ENCODE measurements around the gene GUCY2C.
A peak's percentile ranks its signal among the peaks of the same experiment; 100 is the strongest.
"Not testable (repeated sequence)": the region's sequence is repeated elsewhere in the genome, so short reads cannot be mapped to it uniquely, and the experiment has no call there.

Gene GUCY2C

GRCh38 chr12:14696265-14696741 is at the start of gene GUCY2C:
Gene GUCY2C, minus strand, starts transcription at chr12:14696599. Its CDS starts 151 bp downstream, at chr12:14696448.
- DNase-seq: no peak

DNA sequence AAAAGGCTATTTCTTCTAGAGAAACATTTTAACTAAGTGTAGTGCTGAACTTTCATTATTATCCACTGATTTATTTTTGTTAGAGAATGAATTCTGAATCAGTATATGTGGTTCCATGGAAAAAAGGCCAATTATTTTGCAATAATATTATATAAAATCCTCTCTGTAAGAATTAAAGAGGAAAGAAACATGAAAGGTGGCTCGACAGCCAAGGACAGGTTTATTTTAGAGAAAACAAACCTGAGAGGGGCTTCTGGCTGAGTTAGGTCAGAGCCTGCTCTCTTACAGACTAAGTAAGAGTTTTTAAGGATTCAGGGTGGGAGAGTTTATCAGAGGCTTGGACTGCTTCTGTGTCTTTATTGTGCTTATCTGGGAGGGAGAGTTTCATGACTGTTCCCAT is 46.7 kb upstream of the GUCY2C start:
- DNase-seq: no peak

DNA sequence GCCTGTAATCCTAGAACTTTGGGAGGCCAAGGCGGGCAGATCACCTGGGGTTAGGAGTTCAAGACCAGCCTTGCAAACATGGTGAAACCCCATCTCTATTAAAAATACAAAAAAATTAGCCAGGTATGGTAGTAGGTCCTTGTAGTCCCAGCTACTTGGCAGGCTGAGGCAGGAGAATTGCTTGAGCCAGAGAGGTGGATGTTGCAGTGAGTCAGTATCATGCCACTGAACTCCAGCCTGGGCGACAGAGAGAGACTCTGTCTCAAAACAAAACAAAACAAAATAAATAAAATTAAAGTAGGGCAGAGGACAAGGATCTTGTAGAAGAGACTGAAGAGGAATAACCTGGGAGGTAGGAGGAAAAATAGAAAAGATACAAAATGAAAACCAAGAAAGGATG is 45.5 kb upstream of the GUCY2C start:
- no peak for DNase-seq

GRCh38 chr12:14741153-14741552 is 44.8 kb upstream of the GUCY2C start:
- no peak for DNase-seq

DNA sequence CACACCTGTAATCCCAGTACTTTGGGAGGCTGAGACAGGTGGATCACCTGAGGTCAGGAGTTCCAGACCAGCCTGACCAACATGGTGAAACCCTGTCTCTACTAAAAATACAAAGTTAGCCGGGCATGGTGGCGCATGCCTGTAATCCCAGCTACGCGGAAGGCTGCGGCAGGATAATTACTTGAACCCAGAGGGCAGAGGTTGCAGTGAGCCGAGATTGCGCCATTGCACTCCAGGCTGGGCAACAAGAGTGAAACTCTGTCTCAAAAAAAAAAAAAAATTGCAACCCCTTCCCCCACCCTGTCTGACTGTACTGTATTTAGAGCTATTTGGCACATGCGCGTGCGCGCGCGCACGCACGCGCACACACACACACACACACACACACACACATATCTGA is 40.0 kb upstream of the GUCY2C start:
- not testable (repeated sequence) for DNase-seq

DNA sequence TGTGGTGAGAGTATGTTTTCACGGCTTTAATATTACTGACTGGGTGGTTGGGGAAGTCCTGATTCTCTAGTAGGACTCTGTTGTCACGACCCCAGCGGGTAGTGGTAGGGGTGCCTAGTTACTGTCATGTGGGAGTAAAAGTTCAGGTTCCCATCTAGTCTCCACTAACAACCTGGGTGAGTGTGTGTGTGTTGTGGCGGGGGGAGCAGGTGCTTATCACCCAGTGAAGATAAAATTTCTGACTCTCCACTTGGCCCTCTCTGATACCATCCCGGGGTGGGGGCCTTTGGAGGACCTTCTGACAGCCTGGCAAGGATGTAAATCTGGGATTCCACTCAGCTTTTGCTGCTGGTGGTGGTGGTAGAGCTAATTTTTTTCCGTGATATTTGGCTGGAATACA is 35.4 kb upstream of the GUCY2C start:
- DNase-seq: no peak

DNA sequence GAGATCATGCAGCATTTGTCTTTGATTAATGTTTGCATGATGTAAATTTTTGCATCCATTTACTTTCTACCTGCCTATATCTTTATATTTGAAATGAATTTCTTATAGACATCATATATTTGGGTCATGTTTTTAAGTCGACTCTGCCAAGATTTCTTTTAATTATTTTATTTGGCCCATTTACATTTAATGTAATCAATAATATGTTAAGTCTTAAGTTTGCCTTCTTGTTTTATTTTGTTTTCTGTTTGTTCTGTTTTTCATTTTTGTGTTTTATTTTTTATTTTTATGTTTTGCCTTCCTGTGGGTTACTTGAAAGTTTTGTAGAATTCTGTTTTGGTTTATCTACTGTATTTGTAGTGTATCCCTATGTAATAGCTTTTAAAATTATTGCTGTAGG is 33.2 kb upstream of the GUCY2C start:
- DNase-seq: no peak

- DNase-seq: peak; percentile 38
Measured at GRCh38 chr12:14723763-14724162, 27.4 kb upstream of the GUCY2C start.

DNA sequence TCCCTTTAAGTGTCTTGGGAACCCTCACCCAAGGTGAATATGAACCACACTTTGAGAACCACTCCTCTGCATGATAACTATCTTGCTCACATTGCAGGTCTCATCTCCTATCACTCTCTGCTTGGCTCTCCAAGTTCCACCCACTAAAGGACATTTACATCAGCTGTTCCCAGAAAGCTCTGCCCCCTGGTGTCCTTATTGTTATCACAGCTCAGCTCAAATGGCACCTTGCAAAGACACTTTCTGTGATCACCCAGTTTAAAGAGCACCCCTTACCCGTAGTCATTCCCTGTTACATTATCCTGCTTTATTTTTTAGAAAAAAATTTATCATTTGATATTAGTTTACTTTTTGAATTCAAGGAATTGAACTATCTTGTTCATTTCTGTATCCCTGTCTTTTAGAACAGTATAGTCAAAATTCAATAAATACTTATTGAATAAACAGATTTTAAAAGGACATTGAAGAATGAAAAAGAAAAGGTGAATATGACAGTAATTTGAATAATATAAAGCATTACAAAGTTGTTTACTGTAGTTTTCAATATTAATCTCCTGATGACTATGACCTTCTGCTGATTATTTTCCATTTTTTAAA is 20.5 kb upstream of the GUCY2C start:
- DNase-seq: peak; percentile 5

DNA sequence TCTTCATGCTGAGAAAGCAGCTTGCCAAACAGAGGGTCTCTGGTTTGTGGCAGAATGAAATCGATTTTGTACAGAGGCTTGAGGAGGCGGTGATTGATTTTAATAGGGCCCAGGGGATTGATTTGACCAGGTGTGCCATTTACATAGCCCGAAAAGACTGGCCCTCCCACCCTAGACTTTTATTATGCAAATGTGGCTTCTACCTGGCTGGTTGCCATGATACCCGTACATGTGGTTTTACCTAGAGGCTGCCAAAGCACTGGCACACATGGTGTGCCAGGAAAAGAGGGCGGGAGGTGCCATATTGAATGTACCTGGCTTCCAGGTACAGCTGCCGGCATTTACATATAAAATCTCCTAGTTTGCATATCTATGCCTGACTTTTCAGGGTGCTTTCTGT is 18.0 kb upstream of the GUCY2C start:
- no peak for DNase-seq

DNA sequence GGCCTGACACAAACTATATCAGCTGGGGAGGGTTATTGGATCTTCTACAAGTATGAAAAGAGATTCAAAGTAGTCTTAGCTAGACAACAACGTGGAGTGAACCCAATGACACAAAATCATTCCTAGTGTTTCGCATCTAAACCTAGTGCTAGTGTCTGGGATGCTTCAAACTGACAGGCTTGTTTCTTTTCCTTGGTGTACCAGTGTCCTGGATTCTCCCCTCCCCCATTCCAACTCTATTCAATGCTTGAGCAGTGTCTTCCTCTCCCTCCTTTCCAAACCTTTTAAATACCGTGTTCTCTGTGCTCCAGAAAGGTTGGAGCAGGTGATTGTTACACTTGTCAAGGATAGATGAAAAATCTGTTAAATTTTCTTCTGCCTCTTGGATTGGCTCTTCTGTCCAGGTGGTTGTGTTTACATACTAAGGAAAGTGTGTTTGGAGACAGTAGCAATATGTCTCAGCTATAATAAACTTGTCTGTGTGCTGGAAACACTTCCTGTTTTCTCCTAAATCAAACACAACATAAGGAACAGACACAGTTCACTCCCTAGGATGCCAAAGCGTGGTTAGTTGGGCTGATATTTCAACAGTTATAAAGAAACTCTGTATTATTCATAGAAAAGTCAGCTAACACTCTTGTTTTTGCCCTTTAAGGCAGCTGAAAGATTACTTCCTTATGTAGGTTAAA is 14.4 kb upstream of the GUCY2C start:
- DNase-seq: no peak

- DNase-seq: no peak
Measured at GRCh38 chr12:14701809-14702568, 5.6 kb upstream of the GUCY2C start.

DNA sequence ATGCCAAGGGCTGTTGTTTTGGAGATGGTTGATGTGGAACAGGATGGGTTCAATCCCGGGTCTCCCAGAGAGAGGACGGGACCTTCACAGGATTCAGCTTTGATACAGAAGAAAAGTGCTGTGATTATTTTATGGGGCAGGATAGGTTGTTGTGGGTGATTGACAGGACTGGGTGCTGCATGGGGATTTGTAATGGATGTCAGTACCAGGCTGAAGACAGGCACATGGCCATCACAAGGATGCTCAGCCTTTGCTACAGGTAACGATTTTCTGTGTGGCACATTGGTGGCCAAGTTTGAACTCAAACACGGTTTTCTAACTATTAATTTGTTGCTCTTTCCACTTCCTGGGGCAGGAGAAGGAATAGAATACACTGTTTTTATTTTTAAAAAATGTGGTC is 4.5 kb upstream of the GUCY2C start:
- no peak for DNase-seq

- DNase-seq: no peak
Measured at GRCh38 chr12:14699923-14700322, 3.5 kb upstream of the GUCY2C start.

DNA sequence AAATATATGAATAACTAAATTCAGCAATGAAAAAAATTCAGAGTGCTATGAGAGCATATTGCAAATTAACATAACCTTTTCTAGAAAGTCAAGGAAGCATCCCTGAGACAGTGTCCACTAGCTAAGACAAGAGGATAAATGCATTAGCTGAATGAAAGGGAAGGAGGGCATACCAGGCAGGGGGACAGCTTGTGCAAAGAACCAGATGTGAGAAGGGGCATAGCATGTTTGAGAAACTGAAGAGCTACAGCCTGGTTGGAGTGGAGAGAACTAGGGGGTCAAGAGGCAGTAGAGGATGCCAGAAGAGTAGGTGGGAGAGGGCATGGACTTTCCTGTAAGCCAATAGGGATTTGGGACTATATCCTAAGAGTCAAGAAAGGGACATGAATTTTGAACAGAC is 2.2 kb upstream of the GUCY2C start:
- DNase-seq: no peak

DNA sequence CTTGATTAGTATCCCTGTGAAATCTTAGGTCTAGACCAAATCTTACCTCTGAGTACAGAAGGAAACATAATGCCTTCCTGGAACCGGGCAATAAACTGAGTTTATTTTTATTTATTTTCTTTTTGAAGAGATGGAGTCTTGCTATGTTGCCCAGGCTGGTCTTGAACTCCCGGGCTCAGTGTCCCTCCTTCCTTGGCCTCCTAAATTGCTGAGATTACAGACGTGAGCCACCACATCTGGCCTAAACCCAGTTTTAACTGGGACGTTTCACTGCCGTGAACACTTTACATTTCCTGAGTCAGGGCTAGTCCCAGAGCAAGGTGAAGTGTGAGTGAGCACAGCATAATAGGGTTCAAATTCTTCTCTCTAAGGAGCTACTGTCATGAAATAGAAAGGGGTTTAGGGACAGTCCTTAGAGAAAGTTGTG is 671 bp downstream of the GUCY2C start:
- no peak for DNase-seq

DNA sequence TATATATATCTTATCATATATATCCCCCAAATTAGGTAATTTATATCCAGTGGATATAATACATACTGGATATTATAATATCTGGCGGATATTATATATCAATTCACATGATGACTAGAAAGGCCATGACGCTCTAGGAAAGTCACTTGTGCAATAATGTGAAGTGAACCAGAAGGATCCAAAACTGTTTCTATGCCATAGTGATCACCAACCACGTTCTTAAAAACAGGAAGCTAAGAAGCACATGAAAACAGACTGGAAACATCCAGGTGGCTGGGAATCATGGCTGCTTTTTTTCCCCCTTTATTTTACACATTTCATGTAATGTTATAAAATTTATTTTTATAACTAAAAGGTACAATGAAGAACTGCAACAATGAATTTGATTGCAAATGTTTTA is 1.4 kb downstream of the GUCY2C start:
- DNase-seq: no peak

DNA sequence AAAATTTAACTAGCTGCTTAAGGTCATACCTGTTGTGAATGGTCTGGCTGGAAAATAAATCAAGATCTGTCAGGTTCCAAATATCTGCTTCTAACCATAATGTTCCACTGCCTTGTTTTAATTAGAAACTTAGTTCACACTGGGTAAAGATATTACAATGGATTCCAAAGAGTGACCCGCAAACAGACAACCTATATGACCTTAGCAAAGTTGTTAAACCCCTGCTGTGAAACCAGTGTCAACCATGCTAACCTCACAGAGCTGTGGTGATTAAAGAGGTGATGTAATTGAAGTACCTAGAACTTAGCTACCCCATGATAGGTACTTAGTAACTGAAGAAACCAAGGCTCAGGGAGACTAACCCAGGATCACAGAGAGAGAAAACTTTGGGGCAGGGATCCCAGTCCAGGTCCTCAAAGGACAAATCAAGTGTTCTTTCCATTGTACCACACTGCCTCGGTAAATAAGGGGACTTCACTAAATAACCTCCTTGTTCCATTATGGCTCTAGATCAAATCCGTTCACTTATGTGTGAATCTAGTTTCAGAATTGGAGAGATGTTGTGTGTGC is 2.2 kb downstream of the GUCY2C start:
- DNase-seq: no peak

- no peak for DNase-seq
Measured at GRCh38 chr12:14693116-14693515, 3.3 kb downstream of the GUCY2C start.

DNA sequence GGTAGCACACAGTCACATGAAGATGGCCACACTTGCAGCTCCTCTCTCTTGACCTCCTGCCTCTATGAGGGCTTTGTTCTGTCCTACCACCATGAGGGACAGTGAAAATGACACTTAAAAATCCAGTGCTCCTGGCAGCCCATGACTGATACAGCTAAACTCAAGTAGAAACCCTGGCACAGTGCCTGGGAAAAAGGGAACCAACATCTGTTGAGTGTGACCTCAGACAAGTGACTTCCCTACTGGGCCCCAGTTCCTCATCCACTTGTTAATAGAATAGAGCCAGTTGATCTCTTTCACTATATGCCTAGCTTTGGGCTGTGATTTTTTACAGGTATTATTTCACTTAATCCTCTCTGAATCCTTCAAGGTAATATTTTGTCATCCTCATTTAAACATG is 4.8 kb downstream of the GUCY2C start:
- DNase-seq: peak; percentile 18

DNA sequence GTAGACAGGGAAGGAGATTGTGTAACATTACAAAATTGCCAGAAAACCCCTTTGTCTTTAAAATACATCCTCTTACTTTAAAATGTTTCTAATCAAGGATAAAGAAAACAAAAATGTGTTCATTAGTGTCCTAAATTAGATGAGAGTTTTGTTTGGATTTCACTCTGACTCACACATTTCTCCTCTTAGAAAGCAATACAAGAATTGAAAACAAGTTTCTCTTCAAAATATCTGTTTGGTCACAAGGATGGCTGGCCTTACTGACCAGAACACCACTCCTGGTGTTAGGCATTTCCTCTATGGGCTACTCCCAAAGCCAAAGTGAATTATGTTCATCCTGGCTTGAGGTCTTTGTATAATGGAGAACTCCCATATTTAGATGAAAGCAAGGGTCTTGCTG is 6.4 kb downstream of the GUCY2C start:
- DNase-seq: no peak

GRCh38 chr12:14689144-14689543 is 7.3 kb downstream of the GUCY2C start:
- DNase-seq: no peak

DNA sequence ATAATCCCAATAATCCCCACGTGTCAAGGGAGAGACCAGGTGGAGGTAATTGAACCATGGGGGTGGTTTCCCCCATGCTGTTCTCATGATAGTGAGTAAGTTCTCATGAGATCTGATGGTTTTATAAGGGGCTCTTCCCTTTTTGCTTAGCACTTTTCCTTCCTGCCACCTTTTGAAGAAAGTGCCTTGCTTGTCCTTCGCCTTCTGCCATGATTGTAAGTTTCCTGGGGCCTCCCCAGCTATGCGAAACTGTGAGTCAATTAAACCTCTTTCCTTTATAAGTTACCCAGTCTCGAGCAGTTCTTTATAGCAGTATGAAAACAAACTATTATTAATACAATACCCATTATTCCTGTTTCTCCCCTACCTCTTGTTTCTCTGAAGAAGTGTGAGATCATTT is 14.2 kb downstream of the GUCY2C start:
- DNase-seq: not testable (repeated sequence)

- DNase-seq: no peak
Measured at GRCh38 chr12:14681625-14682024, 14.8 kb downstream of the GUCY2C start.

Measured in NCI-H446 treated with DMSO at 0.1 percent for 48 hours (cell line).